BE2C (cell line): ENCODE measurements around the gene CRPPA.

Source experiments
- DNase-seq: peaks from one replicate; pipeline ENCODE4 v3.0.0-alpha.2; 2020
- H3K27me3 ChIP-seq: fragments of 250-450 bp; sonication (Bioruptor Pico); 2 replicates; pipeline ENCODE4 v1.5.1; 2020; ENCODE audit warnings: mild to moderate bottlenecking
- H3K36me3 ChIP-seq: fragments of 250-450 bp; sonication (Bioruptor Pico); 2 replicates; pipeline ENCODE4 v1.5.1; 2020; ENCODE audit warnings: mild to moderate bottlenecking
- H3K4me1 ChIP-seq: fragments of 250-450 bp; sonication (Bioruptor Pico); 2 replicates; pipeline ENCODE4 v1.5.1; 2020
- H3K4me3 ChIP-seq: 2 replicates; pipeline ENCODE4 v1.5.1; 2011; ENCODE audit warnings: low read depth, low read length
- H3K9me3 ChIP-seq: fragments of 250-450 bp; sonication (Bioruptor Pico); 2 replicates; pipeline ENCODE4 v1.5.1; 2020
- TF ChIP-seq, protein P1 (sequence below): IDR thresholded peaks from 2 replicates; pipeline ENCODE4 v1.5.1; 2012; ENCODE audit warnings: mild to moderate bottlenecking, low read depth, low read length

CRPPA gene

GRCh38 chr7:16403475-16403874 lies 17.9 kb downstream of the CRPPA start:
- Histone ChIP-seq H3K4me3 (no peak overlapping the region), H3K27me3 (no peaks in the 10 kb centered on the region), H3K9me3 (peaks cover 2% of the 10 kb centered on the region; the same call in 1 of the 2 replicates), H3K4me1 (no peaks in the 10 kb centered on the region), H3K36me3 (no peaks in the 10 kb centered on the region)
- TF ChIP-seq, protein P1, sequence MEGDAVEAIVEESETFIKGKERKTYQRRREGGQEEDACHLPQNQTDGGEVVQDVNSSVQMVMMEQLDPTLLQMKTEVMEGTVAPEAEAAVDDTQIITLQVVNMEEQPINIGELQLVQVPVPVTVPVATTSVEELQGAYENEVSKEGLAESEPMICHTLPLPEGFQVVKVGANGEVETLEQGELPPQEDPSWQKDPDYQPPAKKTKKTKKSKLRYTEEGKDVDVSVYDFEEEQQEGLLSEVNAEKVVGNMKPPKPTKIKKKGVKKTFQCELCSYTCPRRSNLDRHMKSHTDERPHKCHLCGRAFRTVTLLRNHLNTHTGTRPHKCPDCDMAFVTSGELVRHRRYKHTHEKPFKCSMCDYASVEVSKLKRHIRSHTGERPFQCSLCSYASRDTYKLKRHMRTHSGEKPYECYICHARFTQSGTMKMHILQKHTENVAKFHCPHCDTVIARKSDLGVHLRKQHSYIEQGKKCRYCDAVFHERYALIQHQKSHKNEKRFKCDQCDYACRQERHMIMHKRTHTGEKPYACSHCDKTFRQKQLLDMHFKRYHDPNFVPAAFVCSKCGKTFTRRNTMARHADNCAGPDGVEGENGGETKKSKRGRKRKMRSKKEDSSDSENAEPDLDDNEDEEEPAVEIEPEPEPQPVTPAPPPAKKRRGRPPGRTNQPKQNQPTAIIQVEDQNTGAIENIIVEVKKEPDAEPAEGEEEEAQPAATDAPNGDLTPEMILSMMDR: no peak
- no peak for DNase-seq

DNA sequence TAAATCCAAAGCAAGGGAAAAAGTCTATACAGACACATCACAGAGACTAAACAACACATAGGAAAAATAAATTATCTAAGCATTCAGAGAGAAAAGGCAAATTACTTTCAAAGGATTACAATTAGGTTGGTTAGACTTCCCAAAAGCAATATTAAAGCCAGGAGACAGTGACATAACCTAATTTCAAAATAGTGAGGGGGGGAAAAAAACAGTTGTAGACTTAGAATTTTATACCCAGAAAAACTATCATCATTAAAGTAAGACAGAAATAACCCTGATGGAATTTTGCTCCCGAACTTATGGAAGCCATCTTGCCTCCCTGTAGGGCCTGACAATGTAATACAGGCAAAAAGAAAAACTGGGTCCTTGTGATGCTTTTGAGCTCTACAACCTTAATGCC lies 18.4 kb downstream of the CRPPA start:
- H3K9me3 ChIP-seq: peaks cover 8% of the 10 kb centered on the region
- DNase-seq: no peak
- TF ChIP-seq, protein P1: no peak

GRCh38 chr7:16402091-16402490 lies 19.2 kb downstream of the CRPPA start:
- H3K4me1 ChIP-seq: no peaks in the 10 kb centered on the region
- no peak overlapping the region for H3K4me3 ChIP-seq
- no peaks in the 10 kb centered on the region for H3K36me3 ChIP-seq
- DNase-seq: no peak
- H3K27me3 ChIP-seq: no peaks in the 10 kb centered on the region
- TF ChIP-seq, protein P1: no peak
- H3K9me3 ChIP-seq: peaks cover 13% of the 10 kb centered on the region

More for the DNA sequence above, 18.4 kb downstream of the CRPPA start:
- Histone ChIP-seq H3K27me3 (no peaks in the 10 kb centered on the region), H3K36me3 (no peaks in the 10 kb centered on the region), H3K4me3 (no peak overlapping the region), H3K4me1 (no peaks in the 10 kb centered on the region)

DNA sequence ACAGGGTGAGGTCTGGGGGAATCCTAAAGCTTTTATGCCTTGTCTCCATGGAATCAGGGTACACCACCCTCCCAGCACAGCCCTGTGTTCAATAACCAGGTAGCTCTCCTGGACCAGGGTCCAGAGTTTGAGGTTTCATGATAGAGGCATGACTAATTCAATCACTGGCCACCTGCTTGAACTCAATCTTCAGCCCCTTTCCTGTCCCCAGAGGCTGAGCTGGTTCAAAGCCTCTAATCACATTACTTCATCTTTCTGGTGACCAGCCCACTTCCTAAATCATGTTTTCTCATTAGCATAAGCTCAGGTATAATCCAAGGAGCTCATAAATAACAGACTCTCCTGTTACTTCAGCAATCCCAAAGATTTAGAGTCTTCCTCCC lies 20.5 kb downstream of the CRPPA start:
- no peak for DNase-seq
- Histone ChIP-seq H3K27me3 (no peaks in the 10 kb centered on the region), H3K36me3 (no peaks in the 10 kb centered on the region), H3K4me3 (no peak overlapping the region), H3K9me3 (peaks cover 15% of the 10 kb centered on the region), H3K4me1 (no peaks in the 10 kb centered on the region)
- TF ChIP-seq, protein P1: no peak

GRCh38 chr7:16399916-16400892 lies 21.1 kb downstream of the CRPPA start:
- TF ChIP-seq, protein P1: no peak
- Histone ChIP-seq H3K4me3 (no peak overlapping the region), H3K9me3 (peaks cover 15% of the 10 kb centered on the region), H3K27me3 (no peaks in the 10 kb centered on the region), H3K4me1 (no peaks in the 10 kb centered on the region), H3K36me3 (no peaks in the 10 kb centered on the region)
- DNase-seq: no peak

- H3K9me3 ChIP-seq: peaks cover 15% of the 10 kb centered on the region
- TF ChIP-seq, protein P1: no peak
- H3K4me1 ChIP-seq: no peaks in the 10 kb centered on the region
- H3K36me3 ChIP-seq: no peaks in the 10 kb centered on the region
- no peak for DNase-seq
- no peak overlapping the region for H3K4me3 ChIP-seq
- H3K27me3 ChIP-seq: no peaks in the 10 kb centered on the region
Measured at GRCh38 chr7:16399265-16399831, 22.0 kb downstream of the CRPPA start.
